Activated CD4-positive, alpha-beta T cell treated with anti-CD3 and anti-CD28 coated beads for 36 hours (primary cell): ENCODE results near the gene DDX10. TPM values are rescaled to one million over a fixed set of nuclear protein-coding genes. Genes with fewer than 3 reads are reported as not detected.

Experiments used
- ATAC-seq: fragments of 200-7000 bp; cut with Tn5 transposase; one replicate; pipeline ENCODE4 v1.10.0; 2021; ENCODE audit warnings: mild to moderate bottlenecking, moderate library complexity
- CTCF ChIA-PET: fragments of 350-600 bp; sonication (Branson Sonifier 250); formaldehyde crosslinking; loops from one replicate; lab custom pipeline; 2021; ENCODE audit warnings: antibody characterized with exemption; lab: Charles Lee
- POLR2A ChIA-PET: fragments of 350-600 bp; sonication (Branson Sonifier 250); formaldehyde crosslinking; loops from one replicate; lab custom pipeline; 2021; ENCODE audit warnings: antibody characterized with exemption, inconsistent platforms; lab: Charles Lee
- DNase-seq: peaks from one replicate; pipeline ENCODE4 v3.0.0-alpha.2; 2020
- H3K27ac Mint-ChIP-seq: one replicate; pipeline ENCODE4 v1.8.0; 2021; ENCODE audit warnings: mixed read lengths
- H3K27me3 Mint-ChIP-seq: one replicate; pipeline ENCODE4 v1.8.0; 2021; ENCODE audit warnings: mixed read lengths
- H3K36me3 Mint-ChIP-seq: one replicate; pipeline ENCODE4 v1.8.0; 2021; ENCODE audit warnings: low read depth, mixed read lengths
- H3K4me1 Mint-ChIP-seq: one replicate; pipeline ENCODE4 v1.8.0; 2021; ENCODE audit warnings: mixed read lengths
- H3K4me3 Mint-ChIP-seq: one replicate; pipeline ENCODE4 v1.8.0; 2021; ENCODE audit warnings: mild to moderate bottlenecking, moderate library complexity, mixed read lengths
- H3K9me3 Mint-ChIP-seq: one replicate; pipeline ENCODE4 v1.8.0; 2021; ENCODE audit warnings: low read depth, mixed read lengths
- intact Hi-C, 2 experiments: fragments of 100-400 bp; cut with DNase I in 1 of 2; cut with micrococcal nuclease in 1 of 2; formaldehyde crosslinking; loops; one replicate each; pipeline versions ENCODE4 v1.14.2 to v1.15.1; 2022 to 2024; cut with DNase I, micrococcal nuclease
- total RNA-seq, 2 experiments: library from RNA; stranded (reverse); gene quantifications; one replicate each; pipeline ENCODE4 v1.2.3, GENCODE V29; 2021

DDX10 gene
- 10 to 100 TPM; 45.8 to 50.9 TPM for total RNA-seq

DNA sequence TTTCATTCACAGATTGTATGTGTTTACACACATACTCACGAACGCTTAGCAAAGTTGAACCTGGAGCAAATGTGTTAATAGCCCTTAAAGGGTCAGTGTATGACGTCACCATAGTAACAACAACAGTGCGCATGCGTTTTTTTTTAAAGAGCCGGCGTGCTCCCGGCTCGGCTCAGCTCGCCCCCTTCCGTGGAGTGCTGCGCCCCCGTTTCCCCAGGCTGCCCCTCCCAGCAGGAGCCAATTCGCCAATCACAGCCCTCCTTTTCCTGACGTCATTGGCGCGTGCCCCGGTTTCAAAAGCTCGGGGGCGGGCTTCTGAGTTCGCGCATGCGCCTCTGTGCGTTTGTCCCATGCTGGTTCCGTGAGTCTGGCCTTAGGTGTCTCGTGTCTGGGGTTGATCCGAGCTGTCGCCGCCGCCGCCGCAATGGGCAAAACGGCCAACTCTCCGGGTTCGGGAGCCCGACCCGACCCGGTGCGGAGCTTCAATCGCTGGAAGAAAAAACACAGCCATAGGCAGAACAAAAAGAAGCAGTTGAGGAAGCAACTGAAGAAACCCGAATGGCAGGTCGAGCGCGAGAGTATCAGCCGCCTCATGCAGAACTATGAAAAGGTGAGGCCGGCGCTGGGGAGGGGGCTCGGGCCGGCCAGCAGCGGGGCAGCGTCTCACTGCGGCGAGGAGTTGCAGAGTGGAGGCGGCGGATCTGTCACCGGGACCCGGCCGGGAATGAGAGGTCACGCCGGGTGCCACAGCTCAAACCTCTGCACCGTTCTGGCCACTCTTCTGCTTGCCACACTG lies at the start of gene DDX10:
Gene DDX10 (plus strand): TSS at position 340 of the 796 bp plus-strand sequence. CDS start 85 bp downstream, at position 425.
- peaks cover 17% of the 10 kb centered on the region for H3K36me3 Mint-ChIP-seq
- H3K27me3 Mint-ChIP-seq, result no peaks in the 10 kb centered on the region
- CTCF ChIA-PET, result interaction anchor here (0.6 to 2.3 kb wide), 11 partner anchors 9 to 1624 kb away, joined by 3 to 9 read pairs (median 3); no protein-coding TSS in a partner anchor
- H3K4me3 Mint-ChIP-seq, result peak within 1 kb of the TSS; percentile 99
- no peaks in the 10 kb centered on the region for H3K9me3 Mint-ChIP-seq
- intact Hi-C loops, result loop anchor here (1.0 to 10.0 kb wide), 11 partner anchors 44 to 1210 kb away; partner anchors contain the start of genes C11orf65 (in 2 of the 2), CWF19L2 (in 2 of the 2), ACAT1 (in 1 of the 2) and ATM (in 1 of the 2)
- H3K4me1 Mint-ChIP-seq, result peaks cover 37% of the 10 kb centered on the region
- peak; percentile 99 for ATAC-seq
- POLR2A ChIA-PET, result interaction anchor here (0.6 to 0.9 kb wide), 6 partner anchors 13 to 656 kb away, joined by 3 to 4 read pairs (median 3); no protein-coding TSS in a partner anchor
- peak; percentile 99 for DNase-seq
- peak within 1 kb of the TSS; percentile 91 for H3K27ac Mint-ChIP-seq

DNA sequence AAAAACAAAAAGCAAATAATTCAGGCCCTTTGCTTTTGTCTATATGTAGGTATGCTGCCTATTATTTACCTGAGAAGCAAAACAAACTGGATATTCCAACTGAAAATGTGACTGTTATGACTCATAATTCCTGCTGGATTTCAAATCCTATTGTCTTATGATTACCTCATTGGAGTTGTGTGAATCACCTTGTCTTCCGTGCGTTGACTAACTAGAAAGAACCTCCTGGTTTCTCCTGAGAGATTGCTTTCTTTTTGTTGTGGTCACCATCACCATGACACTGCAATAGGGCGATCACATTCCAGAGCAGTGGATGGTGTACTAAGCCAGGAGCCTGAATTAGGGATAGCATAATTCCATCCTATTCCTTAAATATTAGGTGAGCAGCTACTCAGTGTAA lies 48.3 kb upstream of the DDX10 start:
- Mint-ChIP-seq H3K4me3 (no peak overlapping the region), H3K27ac (no peak overlapping the region), H3K36me3 (no peaks in the 10 kb centered on the region), H3K9me3 (no peaks in the 10 kb centered on the region), H3K4me1 (peaks cover 9% of the 10 kb centered on the region), H3K27me3 (peaks cover 14% of the 10 kb centered on the region)
- no peak for ATAC-seq
- ChIA-PET CTCF (no interaction called here), POLR2A (no interaction called here)
- no peak for DNase-seq
- intact Hi-C loops, result no loop called here

DNA sequence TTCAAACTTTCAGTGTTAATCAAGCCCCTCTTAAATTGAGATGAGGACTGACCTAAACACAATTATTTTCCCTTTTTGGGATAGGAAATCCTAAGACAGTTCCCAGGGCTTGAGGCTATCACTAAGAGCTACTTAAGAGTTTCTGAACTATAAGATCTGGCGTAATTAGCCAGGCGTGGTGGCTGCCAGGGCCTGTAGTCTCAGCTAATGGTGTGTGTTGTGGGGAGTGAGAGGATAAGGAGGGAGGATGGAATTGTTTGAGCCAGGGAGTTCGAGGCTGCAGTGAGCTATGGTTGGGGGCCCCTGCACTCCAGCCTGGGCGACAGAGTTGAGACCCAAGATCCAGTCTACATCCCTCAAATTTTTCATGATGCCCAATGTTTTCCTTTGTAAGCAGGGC lies 47.8 kb upstream of the DDX10 start:
- H3K36me3 Mint-ChIP-seq, result no peaks in the 10 kb centered on the region
- ChIA-PET POLR2A (no interaction called here), CTCF (no interaction called here)
- no peak for ATAC-seq
- no peaks in the 10 kb centered on the region for H3K9me3 Mint-ChIP-seq
- H3K4me1 Mint-ChIP-seq, result peaks cover 12% of the 10 kb centered on the region
- no peak for DNase-seq
- H3K27me3 Mint-ChIP-seq, result peaks cover 16% of the 10 kb centered on the region
- intact Hi-C loops, result no loop called here
- H3K4me3 Mint-ChIP-seq, result no peak overlapping the region
- no peak overlapping the region for H3K27ac Mint-ChIP-seq

DNA sequence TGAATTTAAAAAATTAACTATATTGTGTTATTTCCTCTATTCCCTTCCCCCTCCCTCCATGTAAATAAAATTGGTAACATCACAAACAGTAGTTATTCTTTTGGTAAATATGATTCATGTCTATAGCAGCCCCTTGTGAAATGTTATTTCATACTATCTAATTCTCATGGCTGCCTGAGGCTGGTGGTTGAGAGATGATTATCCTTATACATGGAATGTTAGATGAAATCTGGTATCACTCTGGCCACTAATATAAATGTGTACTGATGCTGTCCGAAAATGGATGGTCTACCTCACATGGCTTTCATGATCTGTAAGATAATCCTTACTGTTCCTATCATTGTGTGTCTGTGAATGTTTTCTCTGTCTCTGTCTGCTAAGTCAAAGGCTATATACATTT lies 46.3 kb upstream of the DDX10 start:
- peaks cover 21% of the 10 kb centered on the region for H3K27me3 Mint-ChIP-seq
- no peak overlapping the region for H3K27ac Mint-ChIP-seq
- H3K4me1 Mint-ChIP-seq, result peaks cover 12% of the 10 kb centered on the region
- H3K9me3 Mint-ChIP-seq, result no peaks in the 10 kb centered on the region
- H3K4me3 Mint-ChIP-seq, result no peak overlapping the region
- CTCF ChIA-PET, result no interaction called here
- intact Hi-C loops, result no loop called here
- POLR2A ChIA-PET, result no interaction called here
- DNase-seq, result no peak
- ATAC-seq, result no peak
- H3K36me3 Mint-ChIP-seq, result no peaks in the 10 kb centered on the region

DNA sequence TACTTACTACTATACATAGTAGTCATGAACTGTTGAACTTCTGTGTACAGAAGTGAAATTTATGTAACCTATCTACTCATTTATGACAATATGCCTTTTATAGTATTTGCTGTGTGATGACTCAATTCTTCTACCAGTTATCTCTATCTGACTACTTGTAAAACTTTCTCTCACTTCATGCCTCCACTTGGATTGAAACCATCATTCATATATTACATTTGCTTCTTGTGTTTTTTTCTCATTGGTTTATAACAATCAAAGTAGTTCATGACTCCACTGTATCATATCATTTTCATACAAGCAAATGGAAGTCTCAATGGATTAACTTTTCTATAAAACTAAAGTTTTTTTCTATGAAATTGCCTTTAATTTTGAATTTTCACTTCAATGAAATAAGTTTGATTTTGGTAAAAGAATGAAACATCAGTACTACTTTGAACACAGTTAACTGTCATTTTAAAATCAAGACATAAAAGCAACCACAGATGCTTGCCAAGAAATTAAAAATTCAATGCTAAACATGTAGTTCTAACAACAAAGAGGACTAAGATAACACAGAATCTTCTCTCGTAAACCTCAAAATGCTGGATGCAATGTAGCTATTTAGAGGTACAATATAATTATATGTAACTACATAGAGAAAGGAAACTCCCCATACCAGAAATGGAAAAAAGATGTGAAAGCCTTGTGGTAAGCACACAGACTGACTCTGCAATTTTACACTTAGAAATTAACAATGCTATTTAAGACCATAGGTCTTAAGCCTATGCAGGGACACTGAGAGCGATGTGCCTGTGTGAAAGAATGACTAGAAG lies 43.7 kb upstream of the DDX10 start:
- Mint-ChIP-seq H3K27ac (no peak overlapping the region), H3K36me3 (no peaks in the 10 kb centered on the region), H3K9me3 (no peaks in the 10 kb centered on the region), H3K27me3 (peaks cover 28% of the 10 kb centered on the region), H3K4me3 (no peak overlapping the region), H3K4me1 (peaks cover 23% of the 10 kb centered on the region)
- ChIA-PET CTCF (interaction anchor here (1.3 kb wide), 1 partner anchor 11 kb away, joined by 5 read pairs; no protein-coding TSS in a partner anchor), POLR2A (no interaction called here)
- peak; percentile 89 for ATAC-seq
- DNase-seq, result no peak
- intact Hi-C loops, result loop anchor here (1.0 to 2.0 kb wide), 9 partner anchors 28 to 422 kb away; partner anchors contain the start of genes ATM (in 2 of the 2), DDX10 (in 1 of the 2), EXPH5 (in 1 of the 2) and NPAT (in 1 of the 2)

DNA sequence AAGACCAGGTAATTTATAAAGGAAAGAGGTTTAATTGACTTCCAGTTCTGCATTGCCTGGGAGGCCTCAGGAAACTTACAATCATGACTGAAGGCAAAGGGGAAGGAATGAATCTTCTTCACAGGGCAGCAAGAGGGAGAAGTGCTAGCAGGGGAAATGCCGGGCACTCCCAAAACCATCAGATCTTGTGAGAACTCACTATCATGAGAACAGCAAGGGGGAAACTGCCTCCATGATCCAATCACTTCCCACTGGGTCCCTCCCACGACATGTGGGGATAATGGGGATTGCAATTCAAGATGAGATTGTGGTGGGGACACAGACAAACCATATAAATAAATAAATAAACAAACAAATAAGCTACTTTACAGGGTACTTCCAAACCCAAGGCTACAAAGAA lies 42.5 kb upstream of the DDX10 start:
- Mint-ChIP-seq H3K27ac (no peak overlapping the region), H3K36me3 (no peaks in the 10 kb centered on the region), H3K4me3 (no peak overlapping the region), H3K4me1 (peaks cover 23% of the 10 kb centered on the region), H3K27me3 (peaks cover 29% of the 10 kb centered on the region), H3K9me3 (no peaks in the 10 kb centered on the region)
- POLR2A ChIA-PET, result no interaction called here
- CTCF ChIA-PET, result interaction anchor here (1.0 to 1.3 kb wide), 2 partner anchors 10 to 57 kb away, joined by 3 to 5 read pairs; no protein-coding TSS in a partner anchor
- DNase-seq (no peak), ATAC-seq (no peak)
- intact Hi-C loops, result no loop called here

DNA sequence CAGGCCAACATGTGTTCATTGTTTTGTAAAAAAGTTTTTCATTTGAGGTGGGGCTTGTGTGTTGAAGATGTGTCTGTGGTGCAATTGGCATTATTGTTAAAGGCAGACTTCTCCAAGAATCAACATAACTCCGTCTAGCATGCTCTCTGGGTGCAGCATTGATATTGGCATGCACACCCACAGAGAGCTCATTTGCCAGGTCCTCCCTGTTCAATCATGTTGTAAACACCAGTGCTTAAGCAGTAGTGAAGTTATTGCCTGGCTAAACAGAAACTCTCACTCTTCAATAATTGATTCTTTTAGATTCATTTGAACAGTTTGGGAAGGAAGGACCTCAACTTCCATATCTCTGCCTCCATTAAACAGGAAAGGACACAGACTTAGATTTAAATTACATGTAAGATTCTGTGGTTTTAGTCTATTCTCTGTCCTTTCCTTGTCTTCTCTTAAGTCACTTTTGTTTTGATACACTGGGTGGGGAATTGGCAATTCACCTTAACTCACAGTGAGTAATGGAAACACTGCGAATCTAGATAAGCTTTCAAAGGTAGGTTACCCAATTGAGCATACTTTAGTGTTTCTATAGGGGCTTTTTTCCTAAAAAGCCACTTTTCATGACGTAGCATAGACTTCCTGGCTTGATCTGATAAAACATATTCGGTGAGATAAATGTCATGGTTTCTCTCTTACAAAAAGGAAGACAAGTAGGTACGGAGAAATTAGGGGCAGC lies 40.5 kb upstream of the DDX10 start:
- DNase-seq (no peak), ATAC-seq (peak; percentile 46)
- ChIA-PET CTCF (no interaction called here), POLR2A (no interaction called here)
- Mint-ChIP-seq H3K4me1 (peaks cover 23% of the 10 kb centered on the region), H3K4me3 (no peak overlapping the region), H3K36me3 (no peaks in the 10 kb centered on the region), H3K27ac (no peak overlapping the region), H3K27me3 (peaks cover 26% of the 10 kb centered on the region), H3K9me3 (peaks cover 2% of the 10 kb centered on the region)
- intact Hi-C loops, result no loop called here

DNA sequence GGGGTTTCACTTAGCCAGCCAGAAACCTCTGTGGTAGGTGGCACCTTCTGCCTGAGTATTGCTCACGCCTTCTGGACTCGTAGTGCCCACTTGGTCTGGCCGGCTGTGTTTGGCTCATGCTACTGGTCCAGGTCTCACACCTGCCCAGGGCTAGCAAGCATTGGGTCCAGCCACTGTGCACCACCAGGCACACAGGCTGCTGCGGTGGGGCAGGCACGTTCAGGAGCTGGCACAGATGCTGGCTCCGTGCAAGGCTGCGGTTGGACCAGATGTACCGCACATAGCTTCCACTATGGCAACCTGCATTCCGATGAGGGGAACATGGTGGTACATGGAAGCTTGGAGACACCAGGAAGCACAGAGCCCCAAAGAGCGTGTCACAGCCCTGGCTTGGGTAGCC lies 36.5 kb upstream of the DDX10 start:
- Mint-ChIP-seq H3K9me3 (peaks cover 2% of the 10 kb centered on the region), H3K27me3 (peaks cover 18% of the 10 kb centered on the region), H3K4me1 (peaks cover 11% of the 10 kb centered on the region), H3K36me3 (no peaks in the 10 kb centered on the region), H3K4me3 (no peak overlapping the region), H3K27ac (no peak overlapping the region)
- ChIA-PET POLR2A (interaction anchor here (0.6 kb wide), 2 partner anchors 18 to 75 kb away, joined by 3 to 4 read pairs; no protein-coding TSS in a partner anchor), CTCF (no interaction called here)
- DNase-seq, result no peak
- no peak for ATAC-seq
- intact Hi-C loops, result no loop called here

DNA sequence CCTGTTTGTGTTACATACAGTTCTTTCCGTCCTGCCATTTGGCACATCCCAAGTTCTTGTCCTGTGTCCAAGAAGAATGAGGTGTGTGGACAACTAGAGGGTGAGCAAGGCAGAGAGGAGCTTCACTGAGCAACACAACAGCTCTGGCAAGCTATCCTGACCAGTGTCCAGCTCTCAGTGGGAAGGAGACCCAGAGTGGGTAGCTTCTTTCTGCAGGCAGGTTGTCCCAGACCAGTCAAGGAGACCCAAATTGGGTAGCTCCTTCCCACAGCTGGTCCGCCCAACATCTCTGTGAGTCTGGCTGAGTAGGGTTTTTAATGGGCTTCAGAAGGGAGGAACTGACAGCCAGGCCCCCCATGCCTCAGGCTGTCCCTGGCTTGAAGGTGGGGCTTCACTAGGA lies 36.1 kb upstream of the DDX10 start:
- Mint-ChIP-seq H3K27ac (no peak overlapping the region), H3K36me3 (no peaks in the 10 kb centered on the region), H3K27me3 (peaks cover 16% of the 10 kb centered on the region), H3K4me1 (peaks cover 11% of the 10 kb centered on the region), H3K9me3 (peaks cover 2% of the 10 kb centered on the region), H3K4me3 (no peak overlapping the region)
- no peak for ATAC-seq
- intact Hi-C loops, result no loop called here
- ChIA-PET CTCF (no interaction called here), POLR2A (interaction anchor here (0.6 kb wide), 2 partner anchors 19 to 76 kb away, joined by 3 to 4 read pairs; no protein-coding TSS in a partner anchor)
- DNase-seq, result no peak

DNA sequence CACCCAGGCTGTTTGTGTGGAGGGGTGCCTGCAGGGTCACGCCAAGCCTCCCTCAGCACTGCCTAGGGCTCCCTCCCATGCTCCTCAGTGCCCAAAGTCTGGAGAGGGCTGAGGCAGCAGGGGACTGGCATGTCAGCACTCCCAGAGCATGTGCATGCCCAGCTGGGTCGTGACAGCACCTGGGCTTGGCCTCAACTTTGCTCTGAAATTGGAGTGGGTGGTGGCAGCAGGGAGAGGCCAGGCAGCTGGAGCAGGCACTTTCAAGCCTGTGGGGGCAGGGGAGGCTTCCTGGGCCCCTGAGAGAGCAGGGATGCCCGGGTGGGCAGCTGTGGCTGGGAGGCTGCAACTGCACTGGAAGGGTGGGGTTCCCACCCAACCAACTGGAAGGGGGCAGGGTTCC lies 35.6 kb upstream of the DDX10 start:
- ATAC-seq, result no peak
- no peak overlapping the region for H3K4me3 Mint-ChIP-seq
- no peak for DNase-seq
- peaks cover 2% of the 10 kb centered on the region for H3K9me3 Mint-ChIP-seq
- intact Hi-C loops, result no loop called here
- ChIA-PET CTCF (interaction anchor here (1.0 to 1.5 kb wide), 2 partner anchors 12 to 20 kb away, joined by 3 to 4 read pairs; no protein-coding TSS in a partner anchor), POLR2A (no interaction called here)
- no peak overlapping the region for H3K27ac Mint-ChIP-seq
- peaks cover 18% of the 10 kb centered on the region for H3K27me3 Mint-ChIP-seq
- no peaks in the 10 kb centered on the region for H3K36me3 Mint-ChIP-seq
- peaks cover 8% of the 10 kb centered on the region for H3K4me1 Mint-ChIP-seq
